ENCODE data around the gene PCDHB9. TPM values are rescaled to one million over a fixed set of nuclear protein-coding genes. Genes with fewer than 3 reads are reported as not detected.
"Not testable (repeated sequence)": the region's sequence is repeated elsewhere in the genome, so short reads cannot be mapped to it uniquely, and the experiment has no call there.

The PCDHB9 gene
- total RNA-seq, 2 experiments from 2014 or later = not detected

DNA sequence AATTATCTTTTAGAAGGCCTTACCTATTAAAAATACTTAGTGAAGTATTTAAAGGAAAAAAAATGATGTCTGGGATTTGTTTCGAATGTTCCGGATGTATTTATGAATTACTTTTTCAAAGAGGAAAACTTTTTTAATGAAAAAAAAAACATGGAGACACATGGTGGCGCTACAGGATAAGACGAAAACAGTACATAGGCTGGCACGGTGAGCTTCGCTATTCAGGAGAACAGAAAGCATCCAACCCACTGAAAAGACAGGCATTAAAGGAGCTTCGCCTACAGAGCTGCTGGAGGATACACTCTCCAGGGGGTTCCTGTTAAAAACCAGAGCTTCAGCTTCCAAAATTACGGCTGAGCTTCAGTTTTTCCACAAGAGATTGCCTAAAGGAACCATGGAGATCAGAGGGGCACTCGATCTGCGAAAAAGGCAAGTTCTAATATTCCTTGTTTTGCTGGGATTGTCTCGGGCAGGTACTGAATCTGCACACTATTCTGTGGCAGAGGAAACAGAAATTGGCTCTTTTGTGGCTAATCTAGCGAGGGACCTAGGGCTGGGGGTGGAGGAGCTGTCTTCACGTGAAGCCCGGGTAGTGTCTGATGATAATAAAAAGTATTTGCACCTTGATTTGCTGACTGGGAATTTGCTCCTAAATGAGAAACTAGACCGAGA is 36.3 kb downstream of the PCDHB9 start, which contains the start of gene PCDHB14:
Gene PCDHB14, plus strand, starts transcription at position 232 of the 672 bp plus-strand sequence. Its CDS starts 163 bp downstream, at position 395.
- H3K27me3 Mint-ChIP-seq (ENCODE audit: low read depth) = peaks cover 5% of the 10 kb centered on the region
- no peaks in the 10 kb centered on the region for H3K4me1 Mint-ChIP-seq (ENCODE audit: low read depth)
- CTCF ChIA-PET = interaction anchor here (0.8 to 1.7 kb wide), 9 partner anchors 36 to 345 kb away, joined by 3 to 6 read pairs (median 4); partner anchors contain the start of genes PCDHB9, PCDHGA11, PCDHGB1 and TAF7
- peaks cover 14% of the 10 kb centered on the region for H3K9me3 Mint-ChIP-seq (ENCODE audit: insufficient read depth)
- no peak within 1 kb of the TSS for H3K27ac Mint-ChIP-seq
- POLR2A ChIA-PET = no interaction called here
- no peaks in the 10 kb centered on the region for H3K36me3 Mint-ChIP-seq (ENCODE audit: low read depth)
- ATAC-seq (no peak), DNase-seq (no peak)
- no peak within 1 kb of the TSS for H3K4me3 Mint-ChIP-seq

DNA sequence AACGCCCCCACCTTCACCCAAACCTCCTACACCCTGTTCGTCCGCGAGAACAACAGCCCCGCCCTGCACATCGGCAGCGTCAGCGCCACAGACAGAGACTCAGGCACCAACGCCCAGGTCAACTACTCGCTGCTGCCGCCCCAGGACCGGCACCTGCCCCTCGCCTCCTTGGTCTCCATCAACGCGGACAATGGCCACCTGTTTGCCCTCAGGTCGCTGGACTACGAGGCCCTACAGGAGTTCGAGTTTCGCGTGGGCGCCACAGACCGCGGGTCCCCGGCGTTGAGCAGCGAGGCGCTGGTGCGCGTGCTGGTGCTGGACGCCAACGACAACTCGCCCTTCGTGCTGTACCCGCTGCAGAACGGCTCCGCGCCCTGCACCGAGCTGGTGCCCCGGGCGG is 37.9 kb downstream of the PCDHB9 start:
- DNase-seq; H3K9me3 Mint-ChIP-seq (ENCODE audit: insufficient read depth); H3K4me1 Mint-ChIP-seq (ENCODE audit: low read depth); H3K36me3 Mint-ChIP-seq (ENCODE audit: low read depth); ATAC-seq; CTCF ChIA-PET; H3K27me3 Mint-ChIP-seq (ENCODE audit: low read depth); H3K4me3 Mint-ChIP-seq; H3K27ac Mint-ChIP-seq; POLR2A ChIA-PET: not testable (repeated sequence)

DNA sequence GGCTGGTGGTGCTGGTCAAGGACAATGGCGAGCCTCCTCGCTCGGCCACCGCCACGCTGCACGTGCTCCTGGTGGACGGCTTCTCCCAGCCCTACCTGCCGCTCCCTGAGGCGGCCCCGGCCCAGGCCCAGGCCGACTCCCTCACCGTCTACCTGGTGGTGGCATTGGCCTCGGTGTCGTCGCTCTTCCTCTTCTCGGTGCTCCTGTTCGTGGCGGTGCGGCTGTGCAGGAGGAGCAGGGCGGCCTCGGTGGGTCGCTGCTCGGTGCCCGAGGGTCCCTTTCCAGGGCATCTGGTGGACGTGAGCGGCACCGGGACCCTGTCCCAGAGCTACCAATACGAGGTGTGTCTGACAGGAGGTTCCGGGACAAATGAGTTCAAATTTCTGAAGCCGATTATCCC is 38.5 kb downstream of the PCDHB9 start:
- not testable (repeated sequence) for ATAC-seq; H3K36me3 Mint-ChIP-seq (ENCODE audit: low read depth); H3K9me3 Mint-ChIP-seq (ENCODE audit: insufficient read depth); H3K27ac Mint-ChIP-seq; H3K27me3 Mint-ChIP-seq (ENCODE audit: low read depth); DNase-seq; H3K4me1 Mint-ChIP-seq (ENCODE audit: low read depth); H3K4me3 Mint-ChIP-seq
- ChIA-PET POLR2A (interaction anchor here (0.6 kb wide), 1 partner anchor 255 kb away, joined by 5 read pairs; no protein-coding TSS in a partner anchor), CTCF (interaction anchor here (1.0 kb wide), 1 partner anchor 9 kb away, joined by 3 read pairs; no protein-coding TSS in a partner anchor)

DNA sequence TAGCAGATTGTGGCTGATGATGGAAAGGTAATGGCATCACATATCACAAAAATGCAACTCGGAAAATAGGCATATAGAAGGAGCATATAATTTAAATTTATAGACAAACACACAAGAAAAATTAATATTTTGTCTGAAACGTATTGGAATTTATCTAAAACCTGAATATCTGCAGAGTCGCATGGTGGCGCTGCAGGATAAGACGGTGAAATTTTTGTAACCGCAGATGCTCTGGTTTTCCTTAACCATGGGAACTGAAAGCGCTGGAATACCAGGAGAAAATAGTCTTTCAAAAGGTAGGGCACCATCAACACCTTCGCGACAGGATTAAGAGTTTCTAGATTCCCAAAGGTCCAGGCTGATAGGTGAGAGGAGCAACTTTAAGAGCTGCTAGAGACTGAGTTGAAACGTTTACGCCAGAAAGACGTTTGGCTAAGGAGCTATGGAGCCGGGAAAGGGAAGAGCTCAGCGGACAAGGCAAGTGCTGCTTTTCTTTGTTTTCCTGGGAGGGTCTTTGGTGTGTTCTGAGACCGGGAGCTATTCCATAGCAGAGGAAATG is 47.2 kb downstream of the PCDHB9 start:
- ATAC-seq (no peak), DNase-seq (no peak)
- POLR2A ChIA-PET = no interaction called here
- CTCF ChIA-PET = interaction anchor here (1.0 to 1.2 kb wide), 3 partner anchors 8 to 324 kb away, joined by 3 to 4 read pairs (median 3); partner anchors contain the start of gene PCDHB11
- no peak overlapping the region for H3K27ac Mint-ChIP-seq
- no peaks in the 10 kb centered on the region for H3K4me1 Mint-ChIP-seq (ENCODE audit: low read depth)
- peaks cover 6% of the 10 kb centered on the region for H3K36me3 Mint-ChIP-seq (ENCODE audit: low read depth)
- peaks cover 34% of the 10 kb centered on the region for H3K9me3 Mint-ChIP-seq (ENCODE audit: insufficient read depth)
- no peak overlapping the region for H3K4me3 Mint-ChIP-seq
- H3K27me3 Mint-ChIP-seq (ENCODE audit: low read depth) = peaks cover 7% of the 10 kb centered on the region

DNA sequence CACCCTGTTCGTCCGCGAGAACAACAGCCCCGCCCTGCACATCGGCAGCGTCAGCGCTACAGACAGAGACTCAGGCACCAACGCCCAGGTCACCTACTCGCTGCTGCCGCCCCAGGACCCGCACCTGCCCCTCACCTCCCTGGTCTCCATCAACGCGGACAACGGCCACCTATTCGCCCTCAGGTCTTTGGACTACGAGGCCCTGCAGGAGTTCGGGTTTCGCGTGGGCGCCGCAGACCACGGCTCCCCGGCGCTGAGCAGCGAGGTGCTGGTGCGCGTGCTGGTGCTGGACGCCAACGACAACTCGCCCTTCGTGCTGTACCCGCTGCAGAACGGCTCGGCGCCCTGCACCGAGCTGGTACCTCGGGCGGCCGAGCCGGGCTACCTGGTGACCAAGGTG is 49.0 kb downstream of the PCDHB9 start:
- H3K27ac Mint-ChIP-seq; ATAC-seq; CTCF ChIA-PET; H3K36me3 Mint-ChIP-seq (ENCODE audit: low read depth); H3K4me3 Mint-ChIP-seq; DNase-seq; H3K4me1 Mint-ChIP-seq (ENCODE audit: low read depth): not testable (repeated sequence)
- peaks cover 46% of the 10 kb centered on the region for H3K9me3 Mint-ChIP-seq (ENCODE audit: insufficient read depth)
- POLR2A ChIA-PET = interaction anchor here (0.6 kb wide), 1 partner anchor 352 kb away, joined by 3 read pairs; no protein-coding TSS in a partner anchor
- peaks cover 11% of the 10 kb centered on the region for H3K27me3 Mint-ChIP-seq (ENCODE audit: low read depth)

DNA sequence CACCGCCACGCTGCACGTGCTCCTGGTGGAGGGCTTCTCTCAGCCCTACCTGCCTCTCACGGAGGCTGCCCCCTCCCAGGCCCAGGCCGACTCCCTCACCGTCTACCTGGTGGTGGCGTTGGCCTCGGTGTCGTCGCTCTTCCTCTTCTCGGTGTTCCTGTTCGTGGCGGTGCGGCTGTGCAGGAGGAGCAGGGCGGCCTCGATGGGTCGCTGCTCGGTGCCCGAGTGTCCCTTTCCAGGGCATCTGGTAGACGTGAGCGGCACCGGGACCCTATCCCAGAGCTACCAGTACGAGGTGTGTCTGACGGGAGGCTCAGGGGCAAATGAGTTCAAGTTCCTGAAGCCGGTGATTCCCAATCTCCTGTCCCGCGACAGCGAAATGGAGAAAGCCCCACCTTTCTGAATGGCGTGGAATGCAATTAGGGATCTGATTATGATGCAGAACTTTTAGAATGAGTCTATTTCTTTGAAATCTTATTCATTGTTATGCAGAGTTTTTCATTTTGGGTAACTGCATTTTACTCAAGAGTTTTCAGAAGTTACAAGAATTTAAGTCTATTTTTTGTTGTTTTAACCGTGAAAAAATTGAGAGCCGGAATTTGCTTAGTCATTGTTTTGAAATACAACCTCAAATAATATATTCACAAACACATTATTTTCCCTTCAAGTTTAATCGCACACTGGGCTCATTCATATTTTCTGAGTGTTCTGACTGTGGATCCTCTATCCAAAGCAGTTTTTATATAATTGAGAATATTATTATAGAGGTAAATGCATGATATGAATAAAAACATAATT is 49.8 kb downstream of the PCDHB9 start:
- H3K4me3 Mint-ChIP-seq = no peak overlapping the region
- H3K4me1 Mint-ChIP-seq (ENCODE audit: low read depth) = no peaks in the 10 kb centered on the region
- ChIA-PET CTCF (no interaction called here), POLR2A (interaction anchor here (0.6 kb wide), 1 partner anchor 351 kb away, joined by 3 read pairs; no protein-coding TSS in a partner anchor)
- H3K27ac Mint-ChIP-seq = peak overlapping the region; percentile 50
- peaks cover 45% of the 10 kb centered on the region for H3K9me3 Mint-ChIP-seq (ENCODE audit: insufficient read depth)
- H3K27me3 Mint-ChIP-seq (ENCODE audit: low read depth) = peaks cover 13% of the 10 kb centered on the region
- peaks cover 10% of the 10 kb centered on the region for H3K36me3 Mint-ChIP-seq (ENCODE audit: low read depth)
- ATAC-seq = no peak
- no peak for DNase-seq

Other genes starting within 250 kb of the PCDHB9 start
- gene PCDHAC2, start 220.7 kb upstream of the PCDHB9 start, total RNA-seq = not detected
- not detected for gene PCDHB1, start 135.8 kb upstream of the PCDHB9 start, total RNA-seq
- gene PCDHB2, start 92.5 kb upstream of the PCDHB9 start, total RNA-seq = not detected
- gene PCDHB3, start 86.7 kb upstream of the PCDHB9 start, total RNA-seq = not detected
- not detected for gene PCDHB4, start 65.3 kb upstream of the PCDHB9 start, total RNA-seq
- gene PCDHB5, start 52.0 kb upstream of the PCDHB9 start, total RNA-seq = not detected
- not detected for gene PCDHB6, start 37.1 kb upstream of the PCDHB9 start, total RNA-seq
- gene PCDHB7, start 14.5 kb upstream of the PCDHB9 start, total RNA-seq = not detected
- gene PCDHB8, start 9.4 kb upstream of the PCDHB9 start, total RNA-seq = not detected
- not detected for gene PCDHB16, start 4.8 kb upstream of the PCDHB9 start, total RNA-seq
- not detected for gene PCDHB10, start 5.2 kb downstream of the PCDHB9 start, total RNA-seq
- not detected for gene PCDHB11, start 12.5 kb downstream of the PCDHB9 start, total RNA-seq
- not detected for gene PCDHB12, start 21.6 kb downstream of the PCDHB9 start, total RNA-seq
- gene PCDHB13, start 26.8 kb downstream of the PCDHB9 start, total RNA-seq = not detected
- not detected for gene PCDHB14, start 36.2 kb downstream of the PCDHB9 start, total RNA-seq
- gene PCDHB15, start 58.2 kb downstream of the PCDHB9 start, total RNA-seq = not detected
- gene SLC25A2, start 116.9 kb downstream of the PCDHB9 start, total RNA-seq = under 1 TPM; 0.39 to 0.84 TPM
- 10 to 100 TPM; 65.5 to 67.0 TPM for gene TAF7, start 133.6 kb downstream of the PCDHB9 start, total RNA-seq
- not detected for gene PCDHGA1, start 143.4 kb downstream of the PCDHB9 start, total RNA-seq
- gene PCDHGA2, start 151.6 kb downstream of the PCDHB9 start, total RNA-seq = not detected
- not detected for gene PCDHGA3, start 156.7 kb downstream of the PCDHB9 start, total RNA-seq
- gene PCDHGB1, start 162.9 kb downstream of the PCDHB9 start, total RNA-seq = not detected
- under 1 TPM in 1 of 2 experiments, not detected in 1; 0.10 TPM for gene PCDHGA4, start 167.9 kb downstream of the PCDHB9 start, total RNA-seq
- under 1 TPM; 0.13 TPM for gene PCDHGB2, start 172.8 kb downstream of the PCDHB9 start, total RNA-seq
- gene PCDHGA5, start 177.0 kb downstream of the PCDHB9 start, total RNA-seq = under 1 TPM; 0.05 to 0.11 TPM
- gene PCDHGB3, start 183.1 kb downstream of the PCDHB9 start, total RNA-seq = under 1 TPM; 0.16 to 0.26 TPM
- gene PCDHGA6, start 186.7 kb downstream of the PCDHB9 start, total RNA-seq = under 1 TPM; 0.08 to 0.11 TPM
- not detected for gene PCDHGA7, start 195.6 kb downstream of the PCDHB9 start, total RNA-seq
- gene PCDHGB4, start 200.5 kb downstream of the PCDHB9 start, total RNA-seq = not detected
- not detected for gene PCDHGA8, start 205.5 kb downstream of the PCDHB9 start, total RNA-seq
- gene PCDHGB5, start 210.8 kb downstream of the PCDHB9 start, total RNA-seq = under 1 TPM in 1 of 2 experiments, not detected in 1; 0.16 TPM
- under 1 TPM in 1 of 2 experiments, not detected in 1; 0.08 TPM for gene PCDHGA9, start 215.6 kb downstream of the PCDHB9 start, total RNA-seq
- gene PCDHGB6, start 220.9 kb downstream of the PCDHB9 start, total RNA-seq = not detected
- not detected for gene PCDHGA10, start 225.8 kb downstream of the PCDHB9 start, total RNA-seq
- gene PCDHGB7, start 230.5 kb downstream of the PCDHB9 start, total RNA-seq = not detected
- under 1 TPM in 1 of 2 experiments, not detected in 1; 0.05 TPM for gene PCDHGA11, start 233.9 kb downstream of the PCDHB9 start, total RNA-seq
- not detected for gene PCDHGA12, start 243.3 kb downstream of the PCDHB9 start, total RNA-seq